ENCODE measurements around the gene NRXN3. TPM values are rescaled to one million over a fixed set of nuclear protein-coding genes. Genes with fewer than 3 reads are reported as not detected.

NRXN3 gene
- total RNA-seq, 1 experiment from 2014 or later, result 0.07 TPM

GRCh38 chr14:79629411-79630287, 1459.5 kb downstream of the NRXN3 start:
- Histone ChIP-seq H3K27me3 (no peaks in the 10 kb centered on the region), H3K36me3 (no peaks in the 10 kb centered on the region), H3K9me3 (no peaks in the 10 kb centered on the region), H3K4me3 (no peak overlapping the region)
- DNase-seq, result no peak

- Histone ChIP-seq H3K36me3 (no peaks in the 10 kb centered on the region), H3K27me3 (no peaks in the 10 kb centered on the region), H3K9me3 (no peaks in the 10 kb centered on the region), H3K4me3 (no peak overlapping the region)
- DNase-seq, result no peak
Measured at GRCh38 chr14:79630288-79630960, 1460.3 kb downstream of the NRXN3 start.

GRCh38 chr14:79631276-79631675, 1461.1 kb downstream of the NRXN3 start:
- Histone ChIP-seq H3K4me3 (no peak overlapping the region), H3K27me3 (no peaks in the 10 kb centered on the region), H3K36me3 (no peaks in the 10 kb centered on the region), H3K9me3 (no peaks in the 10 kb centered on the region)
- DNase-seq, result no peak

GRCh38 chr14:79638672-79639266, 1468.6 kb downstream of the NRXN3 start:
- Histone ChIP-seq H3K9me3 (no peaks in the 10 kb centered on the region), H3K27me3 (no peaks in the 10 kb centered on the region), H3K4me3 (no peak overlapping the region), H3K36me3 (no peaks in the 10 kb centered on the region)
- DNase-seq, result no peak

- no peak for DNase-seq
- no peaks in the 10 kb centered on the region for H3K9me3 ChIP-seq
- no peaks in the 10 kb centered on the region for H3K36me3 ChIP-seq
- no peak overlapping the region for H3K4me3 ChIP-seq
- no peaks in the 10 kb centered on the region for H3K27me3 ChIP-seq
Measured at GRCh38 chr14:79639613-79640012, 1469.4 kb downstream of the NRXN3 start.

GRCh38 chr14:79641371-79641770, 1471.2 kb downstream of the NRXN3 start:
- H3K27me3 ChIP-seq, result no peaks in the 10 kb centered on the region
- H3K4me3 ChIP-seq, result no peak overlapping the region
- no peak for DNase-seq
- no peaks in the 10 kb centered on the region for H3K36me3 ChIP-seq
- H3K9me3 ChIP-seq, result no peaks in the 10 kb centered on the region

GRCh38 chr14:79643132-79643531, 1473.0 kb downstream of the NRXN3 start:
- Histone ChIP-seq H3K4me3 (no peak overlapping the region), H3K36me3 (no peaks in the 10 kb centered on the region), H3K9me3 (no peaks in the 10 kb centered on the region), H3K27me3 (no peaks in the 10 kb centered on the region)
- no peak for DNase-seq

- Histone ChIP-seq H3K4me3 (no peak overlapping the region), H3K27me3 (no peaks in the 10 kb centered on the region), H3K36me3 (no peaks in the 10 kb centered on the region), H3K9me3 (no peaks in the 10 kb centered on the region)
- no peak for DNase-seq
Measured at GRCh38 chr14:79645753-79646362, 1475.7 kb downstream of the NRXN3 start.

GRCh38 chr14:79649856-79650255, 1479.7 kb downstream of the NRXN3 start:
- Histone ChIP-seq H3K27me3 (no peaks in the 10 kb centered on the region), H3K9me3 (no peaks in the 10 kb centered on the region), H3K36me3 (no peaks in the 10 kb centered on the region), H3K4me3 (no peak overlapping the region)
- no peak for DNase-seq

- DNase-seq, result no peak
- Histone ChIP-seq H3K4me3 (no peak overlapping the region), H3K9me3 (no peaks in the 10 kb centered on the region), H3K36me3 (no peaks in the 10 kb centered on the region), H3K27me3 (no peaks in the 10 kb centered on the region)
Measured at GRCh38 chr14:79652513-79653307, 1482.5 kb downstream of the NRXN3 start.

- H3K9me3 ChIP-seq, result no peaks in the 10 kb centered on the region
- H3K4me3 ChIP-seq, result no peak overlapping the region
- no peaks in the 10 kb centered on the region for H3K36me3 ChIP-seq
- no peaks in the 10 kb centered on the region for H3K27me3 ChIP-seq
- DNase-seq, result no peak
Measured at GRCh38 chr14:79656056-79656455, 1485.9 kb downstream of the NRXN3 start.

- no peaks in the 10 kb centered on the region for H3K27me3 ChIP-seq
- no peak overlapping the region for H3K4me3 ChIP-seq
- H3K36me3 ChIP-seq, result no peaks in the 10 kb centered on the region
- DNase-seq, result no peak
- no peaks in the 10 kb centered on the region for H3K9me3 ChIP-seq
Measured at GRCh38 chr14:79656496-79656895, 1486.3 kb downstream of the NRXN3 start.

- Histone ChIP-seq H3K27me3 (no peaks in the 10 kb centered on the region), H3K4me3 (no peak overlapping the region), H3K36me3 (no peaks in the 10 kb centered on the region), H3K9me3 (no peaks in the 10 kb centered on the region)
- DNase-seq, result no peak
Measured at GRCh38 chr14:79658221-79658620, 1488.0 kb downstream of the NRXN3 start.

GRCh38 chr14:79658769-79659168, 1488.6 kb downstream of the NRXN3 start:
- H3K27me3 ChIP-seq, result no peaks in the 10 kb centered on the region
- H3K36me3 ChIP-seq, result no peaks in the 10 kb centered on the region
- no peak overlapping the region for H3K4me3 ChIP-seq
- H3K9me3 ChIP-seq, result no peaks in the 10 kb centered on the region
- DNase-seq, result no peak

- H3K4me3 ChIP-seq, result no peak overlapping the region
- no peaks in the 10 kb centered on the region for H3K27me3 ChIP-seq
- DNase-seq, result no peak
- no peaks in the 10 kb centered on the region for H3K36me3 ChIP-seq
- H3K9me3 ChIP-seq, result no peaks in the 10 kb centered on the region
Measured at GRCh38 chr14:79660053-79660939, 1490.1 kb downstream of the NRXN3 start.

- Histone ChIP-seq H3K4me3 (no peak overlapping the region), H3K36me3 (no peaks in the 10 kb centered on the region), H3K9me3 (no peaks in the 10 kb centered on the region), H3K27me3 (no peaks in the 10 kb centered on the region)
- no peak for DNase-seq
Measured at GRCh38 chr14:79661752-79662151, 1491.6 kb downstream of the NRXN3 start.

All from MG63 (cell line).